HepG2 (cell line): ENCODE measurements around the gene GRID1. TPM values are rescaled to one million over a fixed set of nuclear protein-coding genes. Genes with fewer than 3 reads are reported as not detected.

ENCODE experiments used
- ATAC-seq: fragments of 200-7000 bp; cut with Tn5 transposase; 3 replicates; pipeline ENCODE4 v1.9.1; 2020; ENCODE audit warnings: mild to moderate bottlenecking, moderate library complexity
- BruUV-seq: library from RNA; stranded (reverse); fragments of 400-500 nt; replicated peaks from 2 replicates; lab custom pipeline; 2021; lab: Mats Ljungman, UMichigan
- CTCF ChIA-PET: fragments of 300-600 bp; formaldehyde crosslinking; extraction: SDS; loops from one replicate; lab custom pipeline; 2021; ENCODE audit warnings: low total read pairs, inconsistent platforms, low intra/inter-chr PET ratio; lab: Yijun Ruan, JAX
- POLR2A ChIA-PET: fragments of 350-600 bp; sonication (Branson Sonifier 250); formaldehyde crosslinking; loops from one replicate; lab custom pipeline; 2020; ENCODE audit warnings: antibody characterized with exemption, inconsistent platforms; lab: Yijun Ruan, JAX
- DNase-seq: peaks from one replicate; pipeline ENCODE4 v3.0.0-alpha.2; 2015; ENCODE audit warnings: low spot score
- FAIRE-seq: peaks from 3 replicates; lab custom pipeline; 2011; peaks lifted over from hg19 to GRCh38; lab: Jason Lieb, UNC
- H2AFZ ChIP-seq: one replicate; pipeline ENCODE4 v1.6.1; 2011; ENCODE audit warnings: low read length, inconsistent platforms
- H3K27ac ChIP-seq: fragments of 300-600 bp; 3 replicates; pipeline ENCODE4 v1.8.0; 2011; ENCODE audit warnings: mixed run types, mild to moderate bottlenecking, mixed read lengths, low read length, inconsistent platforms; ENCODE audit not compliant: insufficient read depth; ENCODE audit errors: extremely low read length
- H3K27me3 ChIP-seq, 2 experiments: fragments of 200-600 bp in 1 of 2; 2 replicates in 1 of 2; 3 replicates in 1 of 2; pipeline versions ENCODE4 v1.6.0 to v1.8.0; 2011; ENCODE audit warnings: low read length in 2 of 2, mild to moderate bottlenecking in 2 of 2, moderate library complexity in 2 of 2, inconsistent platforms in 1 of 2; ENCODE audit not compliant: insufficient read depth in 2 of 2, control insufficient read depth in 1 of 2
- H3K36me3 ChIP-seq, 2 experiments: fragments of 200-600 bp in 1 of 2; replicated peaks in 1 of 2; 2 replicates in 1 of 2; 3 replicates in 1 of 2; pipeline versions ENCODE4 v1.5.1 to v1.8.0; 2011; ENCODE audit warnings: low read length in 2 of 2, inconsistent platforms in 1 of 2; ENCODE audit not compliant: insufficient read depth in 2 of 2, control insufficient read depth in 1 of 2
- H3K4me1 ChIP-seq: 2 replicates; pipeline ENCODE4 v1.5.1; 2012; ENCODE audit warnings: low read length, inconsistent platforms; ENCODE audit not compliant: insufficient read depth
- H3K4me2 ChIP-seq: 2 replicates; pipeline ENCODE4 v1.6.0; 2011; ENCODE audit warnings: low read depth, low read length, inconsistent platforms
- H3K4me3 ChIP-seq, 3 experiments: fragments of 200-600 bp in 1 of 3; sonication (generic), shearing (Covaris generic) in 1 of 3; replicated peaks in 1 of 3; 2 replicates each; pipeline ENCODE4 v1.5.1; 2011 to 2016; ENCODE audit warnings: low read length in 3 of 3, inconsistent platforms in 2 of 3, low read depth in 2 of 3, mild to moderate bottlenecking in 2 of 3, control low read depth in 1 of 3, mixed read lengths in 1 of 3; ENCODE audit not compliant: insufficient read depth in 1 of 3
- H3K79me2 ChIP-seq: one replicate; pipeline ENCODE4 v1.6.1; 2011; ENCODE audit warnings: low read length, inconsistent platforms; ENCODE audit not compliant: insufficient read depth
- H3K9ac ChIP-seq: 2 replicates; pipeline ENCODE4 v1.6.0; 2011; ENCODE audit warnings: mild to moderate bottlenecking, low read depth, low read length, inconsistent platforms; ENCODE audit not compliant: insufficient read depth
- H3K9me3 ChIP-seq: 2 replicates; pipeline ENCODE4 v1.5.1; 2012; ENCODE audit warnings: mild to moderate bottlenecking, low read length
- H4K20me1 ChIP-seq: 2 replicates; pipeline ENCODE4 v1.6.0; 2011; ENCODE audit warnings: inconsistent platforms, mild to moderate bottlenecking, low read length, moderate library complexity; ENCODE audit not compliant: insufficient read depth
- ELF3 ChIP-seq: IDR thresholded peaks from 2 replicates; pipeline ENCODE4 v1.6.1; 2016; ENCODE audit warnings: missing genetic modification reagents, missing compliant biosample characterization
- PAWR ChIP-seq: sonication (generic); formaldehyde crosslinking; IDR thresholded peaks from 2 replicates; pipeline ENCODE4 v1.4.0; 2020; ENCODE audit warnings: missing genetic modification reagents, mild to moderate bottlenecking, borderline replicate concordance
- SOX13 ChIP-seq, 3 experiments: fragments of 450-650 bp in 1 of 3; sonication (generic) in 1 of 3; formaldehyde crosslinking in 1 of 3; IDR thresholded peaks in 2 of 3; conservative IDR thresholded peaks in 1 of 3; 2 replicates each; pipeline versions ENCODE4 v1.5.0 to v1.6.1; 2016 to 2020; ENCODE audit warnings: antibody characterized with exemption in 1 of 3, mild to moderate bottlenecking in 1 of 3, missing compliant biosample characterization in 1 of 3, missing genetic modification reagents in 1 of 3, moderate library complexity in 1 of 3
- U2AF2 ChIP-seq: fragments of 200-400 bp; formaldehyde crosslinking; IDR thresholded peaks from 2 replicates; pipeline ENCODE4 v1.6.1; 2017; ENCODE audit warnings: low read depth, mild to moderate bottlenecking, low read length
- ZNF652 ChIP-seq: IDR thresholded peaks from 2 replicates; pipeline ENCODE4 v1.6.1; 2016; ENCODE audit warnings: low read depth, borderline replicate concordance
- WGBS: methylation state at CpG from one replicate; pipeline ENCODE4 v1.1.6; 2017; ENCODE audit warnings: low lambda C conversion rate; 5-methylcytosine and 5-hydroxymethylcytosine counted together
- in situ Hi-C: cut with HindIII; loops from 2 replicates; pipeline ENCODE4 v1.10.0; 2017; ENCODE audit warnings: low pct_unique_long_range_greater_than_20kb; ENCODE audit not compliant: extremely low pct_ligation_motif_present
- intact Hi-C: fragments of 100-400 bp; cut with micrococcal nuclease; formaldehyde crosslinking; loops from one replicate; pipeline ENCODE4 v1.10.0; 2022; ENCODE audit not compliant: unreplicated experiment
- polyA plus RNA-seq, 8 experiments: library from polyadenylated mRNA; depleted of rRNA in 3 of 8; stranded (reverse) in 7 of 8; unstranded in 1 of 8; fragments of >200 nt; fragmentation: Illumina TruSeq in 4 of 8; extraction: Trizol in 4 of 8; gene quantifications; 2 replicates each; pipeline versions ENCODE4 v1.2.1 to v1.2.3, GENCODE V29; 2011 to 2016; ENCODE audit warnings: low read depth in 4 of 8, missing spikeins in 1 of 8, mixed read lengths in 1 of 8; ENCODE audit not compliant: insufficient read depth in 1 of 8
- total RNA-seq, 5 experiments: library from RNA; depleted of rRNA; stranded (reverse); fragments of >200 nt; fragmentation: Illumina TruSeq; extraction: Trizol; gene quantifications; 2 replicates each; pipeline ENCODE4 v1.2.3, GENCODE V29; 2016; ENCODE audit warnings: low read depth in 1 of 5
- TF ChIP-seq, protein P1 (sequence below): sonication (generic); formaldehyde crosslinking; IDR thresholded peaks from 2 replicates; pipeline ENCODE4 v1.5.0; 2020; ENCODE audit warnings: missing genetic modification reagents, mild to moderate bottlenecking, borderline replicate concordance
- TF ChIP-seq, protein P2 (sequence below): sonication (generic); formaldehyde crosslinking; IDR thresholded peaks from 2 replicates; pipeline ENCODE4 v1.4.0; 2020; ENCODE audit warnings: missing genetic modification reagents, borderline replicate concordance
- TF ChIP-seq, protein P3 (sequence below): sonication (generic); formaldehyde crosslinking; IDR thresholded peaks from 2 replicates; pipeline ENCODE4 v1.4.0; 2020; ENCODE audit warnings: mild to moderate bottlenecking, missing genetic modification reagents
- TF ChIP-seq, protein P4 (sequence below): sonication (generic); formaldehyde crosslinking; IDR thresholded peaks from 2 replicates; pipeline ENCODE4 v1.5.0; 2020; ENCODE audit warnings: mild to moderate bottlenecking, missing genetic modification reagents

Gene GRID1
- total and polyA plus RNA-seq, 2 of the 13 experiments (the other 11 are each of a cell fraction or from before 2014, with no cell fraction given): 0.05 TPM; not detected in 1

DNA sequence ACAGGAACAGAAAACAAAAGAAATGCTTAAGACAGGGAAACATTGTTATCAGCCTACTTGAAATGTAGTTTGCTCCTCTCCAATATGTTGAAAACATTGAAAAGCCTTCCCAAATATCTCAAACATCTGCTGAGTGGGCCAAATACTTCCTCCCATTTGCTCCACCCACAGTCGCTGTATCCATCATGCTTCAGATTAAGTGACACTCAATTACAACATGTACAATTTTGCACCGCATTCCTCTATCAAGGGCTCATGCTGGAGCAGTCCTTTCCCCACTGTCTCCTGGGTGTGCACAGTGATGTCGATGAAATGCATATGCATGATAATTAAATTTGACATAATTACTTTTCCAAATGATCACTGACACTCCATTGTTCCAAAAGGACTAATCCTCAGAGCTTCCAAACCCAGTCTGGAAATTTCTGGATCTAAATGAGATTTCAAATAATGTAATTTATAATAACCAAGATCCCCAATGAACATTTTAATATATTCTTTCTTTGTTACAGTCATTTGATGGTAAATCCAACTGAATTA is 604.6 kb downstream of the GRID1 start:
- Histone ChIP-seq H3K27ac (no peak overlapping the region), H3K4me1 (no peaks in the 10 kb centered on the region), H3K4me2 (no peak overlapping the region), H3K36me3 (no peaks in the 10 kb centered on the region), H3K27me3 (no peaks in the 10 kb centered on the region; a peak in 1 of 5 replicates), H3K9me3 (no peaks in the 10 kb centered on the region), H4K20me1 (no peaks in the 10 kb centered on the region), H2AFZ (no peak overlapping the region), H3K79me2 (no peaks in the 10 kb centered on the region), H3K4me3 (no peak overlapping the region), H3K9ac (no peak overlapping the region)
- TF ChIP-seq ZNF652: no peak
- no peak for TF ChIP-seq ELF3 (CRISPR knock-in tag)
- TF ChIP-seq, protein P1, sequence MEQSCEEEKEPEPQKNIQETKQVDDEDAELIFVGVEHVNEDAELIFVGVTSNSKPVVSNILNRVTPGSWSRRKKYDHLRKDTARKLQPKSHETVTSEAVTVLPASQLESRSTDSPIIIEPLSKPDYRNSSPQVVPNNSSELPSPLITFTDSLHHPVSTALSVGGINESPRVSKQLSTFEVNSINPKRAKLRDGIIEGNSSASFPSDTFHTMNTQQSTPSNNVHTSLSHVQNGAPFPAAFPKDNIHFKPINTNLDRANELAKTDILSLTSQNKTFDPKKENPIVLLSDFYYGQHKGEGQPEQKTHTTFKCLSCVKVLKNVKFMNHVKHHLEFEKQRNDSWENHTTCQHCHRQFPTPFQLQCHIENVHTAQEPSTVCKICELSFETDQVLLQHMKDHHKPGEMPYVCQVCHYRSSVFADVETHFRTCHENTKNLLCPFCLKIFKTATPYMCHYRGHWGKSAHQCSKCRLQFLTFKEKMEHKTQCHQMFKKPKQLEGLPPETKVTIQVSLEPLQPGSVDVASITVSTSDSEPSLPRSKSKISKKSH (CRISPR knock-in tag): no peak
- no peak for TF ChIP-seq U2AF2
- no peak for TF ChIP-seq SOX13 (IDR thresholded peaks at IDR 0.05)
- no peak for TF ChIP-seq SOX13 (CRISPR knock-in tag; conservative IDR thresholded peaks at IDR 0.05 in 1 of 2, IDR thresholded peaks at IDR 0.05 in 1 of 2)
- TF ChIP-seq, protein P2, sequence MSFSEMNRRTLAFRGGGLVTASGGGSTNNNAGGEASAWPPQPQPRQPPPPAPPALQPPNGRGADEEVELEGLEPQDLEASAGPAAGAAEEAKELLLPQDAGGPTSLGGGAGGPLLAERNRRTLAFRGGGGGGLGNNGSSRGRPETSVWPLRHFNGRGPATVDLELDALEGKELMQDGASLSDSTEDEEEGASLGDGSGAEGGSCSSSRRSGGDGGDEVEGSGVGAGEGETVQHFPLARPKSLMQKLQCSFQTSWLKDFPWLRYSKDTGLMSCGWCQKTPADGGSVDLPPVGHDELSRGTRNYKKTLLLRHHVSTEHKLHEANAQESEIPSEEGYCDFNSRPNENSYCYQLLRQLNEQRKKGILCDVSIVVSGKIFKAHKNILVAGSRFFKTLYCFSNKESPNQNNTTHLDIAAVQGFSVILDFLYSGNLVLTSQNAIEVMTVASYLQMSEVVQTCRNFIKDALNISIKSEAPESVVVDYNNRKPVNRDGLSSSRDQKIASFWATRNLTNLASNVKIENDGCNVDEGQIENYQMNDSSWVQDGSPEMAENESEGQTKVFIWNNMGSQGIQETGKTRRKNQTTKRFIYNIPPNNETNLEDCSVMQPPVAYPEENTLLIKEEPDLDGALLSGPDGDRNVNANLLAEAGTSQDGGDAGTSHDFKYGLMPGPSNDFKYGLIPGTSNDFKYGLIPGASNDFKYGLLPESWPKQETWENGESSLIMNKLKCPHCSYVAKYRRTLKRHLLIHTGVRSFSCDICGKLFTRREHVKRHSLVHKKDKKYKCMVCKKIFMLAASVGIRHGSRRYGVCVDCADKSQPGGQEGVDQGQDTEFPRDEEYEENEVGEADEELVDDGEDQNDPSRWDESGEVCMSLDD: no peak
- TF ChIP-seq, protein P3, sequence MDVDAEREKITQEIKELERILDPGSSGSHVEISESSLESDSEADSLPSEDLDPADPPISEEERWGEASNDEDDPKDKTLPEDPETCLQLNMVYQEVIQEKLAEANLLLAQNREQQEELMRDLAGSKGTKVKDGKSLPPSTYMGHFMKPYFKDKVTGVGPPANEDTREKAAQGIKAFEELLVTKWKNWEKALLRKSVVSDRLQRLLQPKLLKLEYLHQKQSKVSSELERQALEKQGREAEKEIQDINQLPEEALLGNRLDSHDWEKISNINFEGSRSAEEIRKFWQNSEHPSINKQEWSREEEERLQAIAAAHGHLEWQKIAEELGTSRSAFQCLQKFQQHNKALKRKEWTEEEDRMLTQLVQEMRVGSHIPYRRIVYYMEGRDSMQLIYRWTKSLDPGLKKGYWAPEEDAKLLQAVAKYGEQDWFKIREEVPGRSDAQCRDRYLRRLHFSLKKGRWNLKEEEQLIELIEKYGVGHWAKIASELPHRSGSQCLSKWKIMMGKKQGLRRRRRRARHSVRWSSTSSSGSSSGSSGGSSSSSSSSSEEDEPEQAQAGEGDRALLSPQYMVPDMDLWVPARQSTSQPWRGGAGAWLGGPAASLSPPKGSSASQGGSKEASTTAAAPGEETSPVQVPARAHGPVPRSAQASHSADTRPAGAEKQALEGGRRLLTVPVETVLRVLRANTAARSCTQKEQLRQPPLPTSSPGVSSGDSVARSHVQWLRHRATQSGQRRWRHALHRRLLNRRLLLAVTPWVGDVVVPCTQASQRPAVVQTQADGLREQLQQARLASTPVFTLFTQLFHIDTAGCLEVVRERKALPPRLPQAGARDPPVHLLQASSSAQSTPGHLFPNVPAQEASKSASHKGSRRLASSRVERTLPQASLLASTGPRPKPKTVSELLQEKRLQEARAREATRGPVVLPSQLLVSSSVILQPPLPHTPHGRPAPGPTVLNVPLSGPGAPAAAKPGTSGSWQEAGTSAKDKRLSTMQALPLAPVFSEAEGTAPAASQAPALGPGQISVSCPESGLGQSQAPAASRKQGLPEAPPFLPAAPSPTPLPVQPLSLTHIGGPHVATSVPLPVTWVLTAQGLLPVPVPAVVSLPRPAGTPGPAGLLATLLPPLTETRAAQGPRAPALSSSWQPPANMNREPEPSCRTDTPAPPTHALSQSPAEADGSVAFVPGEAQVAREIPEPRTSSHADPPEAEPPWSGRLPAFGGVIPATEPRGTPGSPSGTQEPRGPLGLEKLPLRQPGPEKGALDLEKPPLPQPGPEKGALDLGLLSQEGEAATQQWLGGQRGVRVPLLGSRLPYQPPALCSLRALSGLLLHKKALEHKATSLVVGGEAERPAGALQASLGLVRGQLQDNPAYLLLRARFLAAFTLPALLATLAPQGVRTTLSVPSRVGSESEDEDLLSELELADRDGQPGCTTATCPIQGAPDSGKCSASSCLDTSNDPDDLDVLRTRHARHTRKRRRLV (CRISPR knock-in tag): no peak
- TF ChIP-seq, protein P4, sequence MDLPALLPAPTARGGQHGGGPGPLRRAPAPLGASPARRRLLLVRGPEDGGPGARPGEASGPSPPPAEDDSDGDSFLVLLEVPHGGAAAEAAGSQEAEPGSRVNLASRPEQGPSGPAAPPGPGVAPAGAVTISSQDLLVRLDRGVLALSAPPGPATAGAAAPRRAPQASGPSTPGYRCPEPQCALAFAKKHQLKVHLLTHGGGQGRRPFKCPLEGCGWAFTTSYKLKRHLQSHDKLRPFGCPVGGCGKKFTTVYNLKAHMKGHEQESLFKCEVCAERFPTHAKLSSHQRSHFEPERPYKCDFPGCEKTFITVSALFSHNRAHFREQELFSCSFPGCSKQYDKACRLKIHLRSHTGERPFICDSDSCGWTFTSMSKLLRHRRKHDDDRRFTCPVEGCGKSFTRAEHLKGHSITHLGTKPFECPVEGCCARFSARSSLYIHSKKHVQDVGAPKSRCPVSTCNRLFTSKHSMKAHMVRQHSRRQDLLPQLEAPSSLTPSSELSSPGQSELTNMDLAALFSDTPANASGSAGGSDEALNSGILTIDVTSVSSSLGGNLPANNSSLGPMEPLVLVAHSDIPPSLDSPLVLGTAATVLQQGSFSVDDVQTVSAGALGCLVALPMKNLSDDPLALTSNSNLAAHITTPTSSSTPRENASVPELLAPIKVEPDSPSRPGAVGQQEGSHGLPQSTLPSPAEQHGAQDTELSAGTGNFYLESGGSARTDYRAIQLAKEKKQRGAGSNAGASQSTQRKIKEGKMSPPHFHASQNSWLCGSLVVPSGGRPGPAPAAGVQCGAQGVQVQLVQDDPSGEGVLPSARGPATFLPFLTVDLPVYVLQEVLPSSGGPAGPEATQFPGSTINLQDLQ: no peak
- no peak for TF ChIP-seq PAWR (CRISPR knock-in tag)
- intact Hi-C loops: no loop called here
- no peak for DNase-seq
- in situ Hi-C loops: no loop called here
- WGBS: 10% methylated on average over 3 of the region's 3 CpGs
- BruUV-seq: no TSS peak
- no peak for FAIRE-seq
- POLR2A ChIA-PET: no interaction called here
- ATAC-seq: no peak
- CTCF ChIA-PET: no interaction called here
